DOHH2 (cell line): ENCODE data around the gene HS3ST5.

Experiments
- H3F3A ChIP-seq: fragments of 200-600 bp; sonication (generic), shearing (Covaris generic); 2 replicates; pipeline ENCODE4 v1.6.0; 2016; ENCODE audit warnings: antibody characterized with exemption, mild to moderate bottlenecking; ENCODE audit not compliant: control insufficient read depth, insufficient read depth
- H3K27ac ChIP-seq: fragments of 200-600 bp; sonication (generic); 2 replicates; pipeline ENCODE4 v1.5.1; 2014; ENCODE audit warnings: low read depth, mild to moderate bottlenecking, low read length, moderate library complexity
- H3K27me3 ChIP-seq: fragments of 200-600 bp; sonication (generic); 2 replicates; pipeline ENCODE4 v1.6.1; 2014; ENCODE audit warnings: mild to moderate bottlenecking, low read length, mixed read lengths; ENCODE audit not compliant: control insufficient read depth
- H3K36me3 ChIP-seq: fragments of 200-600 bp; sonication (generic); 2 replicates; pipeline ENCODE4 v1.6.1; 2014; ENCODE audit warnings: mild to moderate bottlenecking, low read length, moderate library complexity, mixed read lengths; ENCODE audit not compliant: control insufficient read depth
- H3K4me1 ChIP-seq: fragments of 200-600 bp; sonication (generic); 2 replicates; pipeline ENCODE4 v1.6.1; 2014; ENCODE audit warnings: mild to moderate bottlenecking, low read length, mixed read lengths; ENCODE audit not compliant: control insufficient read depth
- H3K4me2 ChIP-seq: fragments of 200-600 bp; sonication (generic); 2 replicates; pipeline ENCODE4 v1.6.0; 2014; ENCODE audit warnings: mild to moderate bottlenecking, low read length, moderate library complexity
- H3K4me3 ChIP-seq: fragments of 200-600 bp; sonication (generic); 2 replicates; pipeline ENCODE4 v1.5.1; 2014; ENCODE audit warnings: mild to moderate bottlenecking, low read length, mixed read lengths
- H3K79me2 ChIP-seq: fragments of 200-600 bp; sonication (generic); 2 replicates; pipeline ENCODE4 v1.6.1; 2014; ENCODE audit warnings: mild to moderate bottlenecking, low read length, mixed read lengths; ENCODE audit not compliant: control insufficient read depth
- H3K9me2 ChIP-seq: fragments of 200-600 bp; sonication (generic); replicated peaks from 2 replicates; pipeline ENCODE4 v1.6.1; 2014; ENCODE audit warnings: mild to moderate bottlenecking, low read length, mixed read lengths; ENCODE audit not compliant: control insufficient read depth
- H3K9me3 ChIP-seq: fragments of 200-600 bp; sonication (generic); 2 replicates; pipeline ENCODE4 v1.6.1; 2014; ENCODE audit warnings: antibody characterized with exemption, low read length, mixed read lengths; ENCODE audit not compliant: control insufficient read depth, insufficient read depth
- H4K20me1 ChIP-seq: fragments of 200-600 bp; sonication (generic); 2 replicates; pipeline ENCODE4 v1.6.0; 2014; ENCODE audit warnings: low read depth, mild to moderate bottlenecking, antibody characterized with exemption, low read length, moderate library complexity; ENCODE audit not compliant: control insufficient read depth, insufficient read depth
- CTCF ChIP-seq: fragments of 200-600 bp; sonication (generic); IDR thresholded peaks from one replicate; pipeline ENCODE4 v1.5.1; 2014; ENCODE audit warnings: antibody characterized with exemption, mild to moderate bottlenecking, low read depth, low read length; ENCODE audit not compliant: poor library complexity, severe bottlenecking
- EZH2phosphoT487 ChIP-seq: fragments of 200-600 bp; sonication (generic); IDR thresholded peaks from 2 replicates; pipeline ENCODE4 v1.6.1; 2017; ENCODE audit warnings: borderline replicate concordance, mild to moderate bottlenecking, antibody characterized with exemption, low read length, moderate library complexity, mixed read lengths

The HS3ST5 gene

GRCh38 chr6:114277220-114277619, 65.6 kb downstream of the HS3ST5 start:
- Histone ChIP-seq H3K4me1 (no peaks in the 10 kb centered on the region), H3F3A (no peaks in the 10 kb centered on the region), H3K27ac (no peak overlapping the region), H3K36me3 (no peaks in the 10 kb centered on the region), H3K27me3 (no peaks in the 10 kb centered on the region), H3K9me3 (no peaks in the 10 kb centered on the region), H3K79me2 (no peaks in the 10 kb centered on the region), H3K4me2 (no peak overlapping the region), H3K9me2 (no peaks in the 10 kb centered on the region), H4K20me1 (no peaks in the 10 kb centered on the region), H3K4me3 (no peak overlapping the region)
- TF ChIP-seq EZH2phosphoT487 (no peak), CTCF (no peak)

- no peaks in the 10 kb centered on the region for H3K9me3 ChIP-seq
- no peaks in the 10 kb centered on the region for H3K79me2 ChIP-seq
- no peaks in the 10 kb centered on the region for H3K27me3 ChIP-seq
- no peaks in the 10 kb centered on the region for H3F3A ChIP-seq
- H4K20me1 ChIP-seq, result no peaks in the 10 kb centered on the region
- TF ChIP-seq EZH2phosphoT487 (no peak), CTCF (no peak)
- no peak overlapping the region for H3K27ac ChIP-seq
- H3K4me2 ChIP-seq, result no peak overlapping the region
- no peaks in the 10 kb centered on the region for H3K36me3 ChIP-seq
- H3K4me3 ChIP-seq, result no peak overlapping the region
- H3K9me2 ChIP-seq, result no peaks in the 10 kb centered on the region
- no peaks in the 10 kb centered on the region for H3K4me1 ChIP-seq
Measured at GRCh38 chr6:114276783-114277182, 66.0 kb downstream of the HS3ST5 start.

- Histone ChIP-seq H3K9me2 (no peaks in the 10 kb centered on the region), H3K27me3 (no peaks in the 10 kb centered on the region), H3K4me3 (no peak overlapping the region), H4K20me1 (no peaks in the 10 kb centered on the region), H3F3A (no peaks in the 10 kb centered on the region), H3K4me2 (no peak overlapping the region), H3K4me1 (no peaks in the 10 kb centered on the region), H3K79me2 (no peaks in the 10 kb centered on the region), H3K9me3 (no peaks in the 10 kb centered on the region), H3K36me3 (no peaks in the 10 kb centered on the region), H3K27ac (no peak overlapping the region)
- TF ChIP-seq EZH2phosphoT487 (no peak), CTCF (no peak)
Measured at GRCh38 chr6:114274836-114275235, 68.0 kb downstream of the HS3ST5 start.

GRCh38 chr6:114272582-114272981, 70.2 kb downstream of the HS3ST5 start:
- Histone ChIP-seq H3K4me2 (no peak overlapping the region), H3K9me2 (no peaks in the 10 kb centered on the region), H3K36me3 (no peaks in the 10 kb centered on the region), H3K27ac (no peak overlapping the region), H3K4me3 (no peak overlapping the region), H3K9me3 (no peaks in the 10 kb centered on the region), H4K20me1 (no peaks in the 10 kb centered on the region), H3K79me2 (no peaks in the 10 kb centered on the region), H3F3A (no peaks in the 10 kb centered on the region), H3K4me1 (no peaks in the 10 kb centered on the region), H3K27me3 (no peaks in the 10 kb centered on the region)
- TF ChIP-seq CTCF (no peak), EZH2phosphoT487 (no peak)
